Sigmoid colon (tissue), 7 donors: ENCODE results near the gene FAU. TPM values are rescaled to one million over a fixed set of nuclear protein-coding genes. Genes with fewer than 3 reads are reported as not detected.

Experiments used
- DNase-seq: peaks from one replicate; pipeline ENCODE4 v3.0.0-alpha.2; 2019
- H3K27ac ChIP-seq, 4 donors: fragments of 200-600 bp; sonication (generic); one replicate each; pipeline ENCODE4 v1.5.1; 2016 to 2019; ENCODE audit warnings: mild to moderate bottlenecking in 1 of 4
- H3K27me3 ChIP-seq, 3 donors: fragments of 200-600 bp; sonication (generic); one replicate each; pipeline ENCODE4 v1.5.1; 2019; ENCODE audit warnings: mild to moderate bottlenecking in 1 of 3
- H3K36me3 ChIP-seq, 4 donors: fragments of 200-600 bp; sonication (generic); one replicate each; pipeline ENCODE4 v1.5.1; 2016 to 2019
- H3K4me1 ChIP-seq, 4 donors: fragments of 200-600 bp; sonication (generic); one replicate each; pipeline ENCODE4 v1.5.1; 2017 to 2019
- H3K4me3 ChIP-seq, 4 donors: fragments of 200-600 bp; sonication (generic); one replicate each; pipeline ENCODE4 v1.5.1; 2017 to 2019; ENCODE audit warnings: mild to moderate bottlenecking in 2 of 4, moderate library complexity in 1 of 4
- H3K9me3 ChIP-seq, 4 donors: fragments of 200-600 bp in 3 of 4; sonication (generic) in 3 of 4; one replicate each; pipeline versions ENCODE4 v1.5.1 to v1.6.1; 2013 to 2019
- CTCF ChIP-seq, 4 experiments: fragments of 450-650 bp in 3 of 4; fragments of 200-600 bp in 1 of 4; IDR thresholded peaks; one replicate each; pipeline ENCODE4 v1.5.1; 2016 to 2019; ENCODE audit warnings: antibody characterized with exemption in 4 of 4, mild to moderate bottlenecking in 3 of 4, moderate library complexity in 2 of 4
- EP300 ChIP-seq, 4 donors: sonication (generic); formaldehyde crosslinking; IDR thresholded peaks; one replicate each; pipeline ENCODE4 v1.6.1; 2017; ENCODE audit warnings: antibody characterized with exemption in 4 of 4
- POLR2A ChIP-seq, 2 donors: fragments of 450-650 bp; IDR thresholded peaks; one replicate each; pipeline ENCODE4 v1.6.1; 2016; ENCODE audit warnings: antibody characterized with exemption in 2 of 2, mild to moderate bottlenecking in 2 of 2, moderate library complexity in 2 of 2
- POLR2AphosphoS5 ChIP-seq, 4 donors: sonication (generic); formaldehyde crosslinking; IDR thresholded peaks; one replicate each; pipeline ENCODE4 v1.6.1; 2017; ENCODE audit warnings: antibody characterized with exemption in 4 of 4
- WGBS, 2 donors: extraction: QIAGEN DNeasy Blood & Tissue Kit; methylation state at CpG; one replicate each; pipeline ENCODE4 v1.1.7; 2013; 5-methylcytosine and 5-hydroxymethylcytosine counted together
- intact Hi-C: fragments of 100-400 bp; cut with DNase I; formaldehyde crosslinking; loops from one replicate; pipeline ENCODE4 v1.15.1; 2023
- polyA plus RNA-seq, 3 donors: library from polyadenylated mRNA; stranded (reverse); fragments of 200-250 nt; gene quantifications; one replicate each; pipeline ENCODE4 v1.2.3, GENCODE V29; 2013
- total RNA-seq, 4 donors: library from RNA; depleted of rRNA; stranded (reverse); fragments of >200 nt; gene quantifications; one replicate each; pipeline ENCODE4 v1.1.0, GENCODE V29; 2016
- donor health status: healthy with polysubstance abuse.
- donor health status: Bipolar disorder and iron deficiency.
- donor health status: healthy.

The FAU gene
- total and polyA plus RNA-seq, 7 donors: 811 to 1,561 (median 1,235) TPM

GRCh38 chr11:65095427-65095826, 26.5 kb downstream of the FAU start:
- Histone ChIP-seq H3K4me1 (peaks cover 0 to 16% (median 13%) of the 10 kb centered on the region in 4 donors), H3K36me3 (peaks cover 0 to 12% (median 1%) of the 10 kb centered on the region in 4 donors), H3K27me3 (no peaks in the 10 kb centered on the region), H3K9me3 (no peaks in the 10 kb centered on the region), H3K27ac (peak overlapping the region; percentile 90 to 95 (median 93)), H3K4me3 (peak overlapping the region in 3 of 4 donors; percentile 84 to 97 (median 93))
- no peak for DNase-seq
- 81 to 87% methylated on average over 22 of the region's 22 CpGs for WGBS, 2 donors
- intact Hi-C loops: loop anchor here (5.0 kb wide), 1 partner anchor 83 kb away; the partner anchor contains the start of gene ARL2
- no peak for TF ChIP-seq EP300 (IDR thresholded peaks at IDR 0.05)
- no peak for TF ChIP-seq POLR2AphosphoS5 (IDR thresholded peaks at IDR 0.05)
- no peak for TF ChIP-seq POLR2A (IDR thresholded peaks at IDR 0.05)
- no peak for TF ChIP-seq CTCF (IDR thresholded peaks at IDR 0.05)

GRCh38 chr11:65090628-65091027, 31.3 kb downstream of the FAU start:
- no peaks in the 10 kb centered on the region for H3K9me3 ChIP-seq
- no peak overlapping the region for H3K27ac ChIP-seq
- H3K27me3 ChIP-seq: no peaks in the 10 kb centered on the region
- no peak for DNase-seq
- H3K4me1 ChIP-seq: peaks cover 0 to 5% (median 2%) of the 10 kb centered on the region in 4 donors
- peaks cover 17 to 44% (median 25%) of the 10 kb centered on the region in 4 donors for H3K36me3 ChIP-seq
- intact Hi-C loops: no loop called here
- WGBS, 2 donors: 96% methylated on average over 4 of the region's 4 CpGs
- no peak for TF ChIP-seq POLR2A (IDR thresholded peaks at IDR 0.05)
- no peak for TF ChIP-seq CTCF (IDR thresholded peaks at IDR 0.05)
- TF ChIP-seq EP300 (IDR thresholded peaks at IDR 0.05): no peak
- no peak overlapping the region for H3K4me3 ChIP-seq

- Histone ChIP-seq H3K27me3 (no peaks in the 10 kb centered on the region), H3K4me1 (peaks cover 0 to 12% (median 11%) of the 10 kb centered on the region in 4 donors), H3K4me3 (no peak overlapping the region), H3K27ac (no peak overlapping the region), H3K9me3 (no peaks in the 10 kb centered on the region), H3K36me3 (peaks cover 17 to 50% (median 30%) of the 10 kb centered on the region in 4 donors)
- WGBS, 2 donors: 92% methylated on average over 4 of the region's 4 CpGs
- TF ChIP-seq EP300 (IDR thresholded peaks at IDR 0.05) (no peak), CTCF (IDR thresholded peaks at IDR 0.05) (no peak), POLR2A (IDR thresholded peaks at IDR 0.05) (no peak), POLR2AphosphoS5 (IDR thresholded peaks at IDR 0.05) (no peak)
- DNase-seq: no peak
- intact Hi-C loops: no loop called here
These were observed 32.3 kb downstream of the FAU start for GRCh38 chr11:65089621-65090020.

GRCh38 chr11:65087827-65088226, 34.1 kb downstream of the FAU start:
- intact Hi-C loops: no loop called here
- peaks cover 17 to 50% (median 30%) of the 10 kb centered on the region in 4 donors for H3K36me3 ChIP-seq
- H3K27ac ChIP-seq: no peak overlapping the region
- no peak for DNase-seq
- H3K4me3 ChIP-seq: no peak overlapping the region
- no peaks in the 10 kb centered on the region for H3K27me3 ChIP-seq
- no peaks in the 10 kb centered on the region for H3K9me3 ChIP-seq
- WGBS, 2 donors: 96% methylated on average over 15 of the region's 15 CpGs
- H3K4me1 ChIP-seq: peaks cover 0 to 23% (median 20%) of the 10 kb centered on the region in 4 donors
- TF ChIP-seq EP300 (IDR thresholded peaks at IDR 0.05): no peak
- no peak for TF ChIP-seq POLR2A (IDR thresholded peaks at IDR 0.05)
- TF ChIP-seq CTCF (IDR thresholded peaks at IDR 0.05): no peak
- TF ChIP-seq POLR2AphosphoS5 (IDR thresholded peaks at IDR 0.05): no peak

DNA sequence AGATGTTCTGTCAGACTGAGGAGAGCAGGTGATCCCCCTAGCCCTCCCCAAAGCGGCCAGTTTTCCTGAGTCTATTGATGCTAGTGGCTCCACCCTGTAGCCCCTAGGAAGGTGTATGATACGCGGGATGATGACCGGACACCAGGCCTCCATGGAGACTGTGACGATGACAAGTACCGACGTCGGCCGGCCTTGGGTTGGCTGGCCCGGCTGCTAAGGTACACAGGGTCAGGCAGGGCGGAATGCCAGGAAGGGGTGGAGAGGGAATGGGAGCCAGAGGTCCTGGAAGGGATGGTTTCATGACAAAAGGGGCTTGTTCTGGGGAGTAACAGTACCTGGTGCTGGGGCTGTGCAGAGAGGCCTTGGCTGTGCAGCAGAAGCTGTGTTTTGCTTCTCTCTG, 34.7 kb downstream of the FAU start:
- intact Hi-C loops: no loop called here
- 95 to 96% methylated on average over 11 of the region's 11 CpGs for WGBS, 2 donors

More for the DNA sequence above, 34.7 kb downstream of the FAU start:
- H3K9me3 ChIP-seq: no peaks in the 10 kb centered on the region
- peaks cover 17 to 50% (median 30%) of the 10 kb centered on the region in 4 donors for H3K36me3 ChIP-seq
- no peak overlapping the region for H3K27ac ChIP-seq
- H3K4me1 ChIP-seq: peaks cover 0 to 23% (median 20%) of the 10 kb centered on the region in 4 donors
- TF ChIP-seq POLR2A (IDR thresholded peaks at IDR 0.05) (no peak), CTCF (IDR thresholded peaks at IDR 0.05) (no peak), EP300 (IDR thresholded peaks at IDR 0.05) (no peak), POLR2AphosphoS5 (IDR thresholded peaks at IDR 0.05) (no peak)
- no peaks in the 10 kb centered on the region for H3K27me3 ChIP-seq
- H3K4me3 ChIP-seq: no peak overlapping the region
- peak; percentile 65 for DNase-seq
